Activated B cell treated with CpG ODN at 0.5 μM for 24 hours (primary cell): ENCODE data around the gene UBE2E1. TPM values are rescaled to one million over a fixed set of nuclear protein-coding genes. Genes with fewer than 3 reads are reported as not detected.

Experiments used
- ATAC-seq: fragments of 200-7000 bp; cut with Tn5 transposase; one replicate; pipeline ENCODE4 v1.10.0; 2021; ENCODE audit warnings: low read depth, mild to moderate bottlenecking, moderate library complexity
- CTCF ChIA-PET: fragments of 350-600 bp; sonication (Branson Sonifier 250); formaldehyde crosslinking; loops from one replicate; lab custom pipeline; 2021; ENCODE audit warnings: antibody characterized with exemption; lab: Charles Lee
- POLR2A ChIA-PET: fragments of 350-600 bp; sonication (Branson Sonifier 250); formaldehyde crosslinking; loops from one replicate; lab custom pipeline; 2021; ENCODE audit warnings: antibody characterized with exemption; lab: Charles Lee
- DNase-seq: peaks from one replicate; pipeline ENCODE4 v3.0.0; 2022
- H3K27ac Mint-ChIP-seq: one replicate; pipeline ENCODE4 v1.8.0; 2020; ENCODE audit warnings: mixed read lengths
- H3K27me3 Mint-ChIP-seq: one replicate; pipeline ENCODE4 v1.8.0; 2021; ENCODE audit warnings: mixed read lengths
- H3K36me3 Mint-ChIP-seq: one replicate; pipeline ENCODE4 v1.8.0; 2021; ENCODE audit warnings: low read depth, mixed read lengths
- H3K4me1 Mint-ChIP-seq: one replicate; pipeline ENCODE4 v1.8.0; 2021; ENCODE audit warnings: mixed read lengths
- H3K4me3 Mint-ChIP-seq: one replicate; pipeline ENCODE4 v1.8.0; 2020; ENCODE audit warnings: mild to moderate bottlenecking, mixed read lengths
- H3K9me3 Mint-ChIP-seq: one replicate; pipeline ENCODE4 v1.8.0; 2020; ENCODE audit warnings: mixed read lengths
- CTCF ChIP-seq: fragments of 200-600 bp; IDR thresholded peaks from one replicate; pipeline ENCODE4 v1.8.0; 2022; ENCODE audit warnings: antibody characterized with exemption, mild to moderate bottlenecking
- intact Hi-C: fragments of 100-400 bp; cut with micrococcal nuclease; formaldehyde crosslinking; loops from one replicate; pipeline ENCODE4 v1.15.1; 2024
- total RNA-seq: library from RNA; stranded (reverse); gene quantifications from 2 replicates; pipeline ENCODE4 v1.2.3, GENCODE V29; 2022

UBE2E1 gene
- total RNA-seq, 1 donor from 2014 or later = 85.2 TPM

DNA sequence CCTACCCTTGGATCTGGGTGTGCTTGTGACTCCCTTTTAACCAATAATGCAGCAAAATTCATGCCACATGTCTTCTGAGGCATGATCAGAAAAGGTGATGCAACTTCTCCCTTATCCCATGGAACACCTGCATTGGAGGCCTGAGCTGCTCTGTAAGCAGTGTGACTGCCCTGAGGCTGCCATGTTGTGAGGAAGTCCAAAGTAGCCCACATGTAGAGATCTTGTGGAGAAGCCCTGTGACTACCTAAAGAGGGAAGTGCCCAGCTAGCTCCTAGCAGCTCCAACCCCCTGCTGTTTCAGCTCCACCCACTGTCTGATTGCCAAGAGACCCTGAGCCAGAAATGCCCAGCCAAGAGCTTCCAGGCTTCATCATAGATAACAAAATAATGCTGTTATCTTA lies 132.9 kb downstream of the UBE2E1 start:
- CTCF ChIA-PET = no interaction called here
- Mint-ChIP-seq H3K27me3 (peaks cover 8% of the 10 kb centered on the region), H3K4me1 (no peaks in the 10 kb centered on the region), H3K27ac (no peak overlapping the region), H3K4me3 (no peak overlapping the region), H3K36me3 (no peaks in the 10 kb centered on the region), H3K9me3 (no peaks in the 10 kb centered on the region)
- DNase-seq = no peak
- TF ChIP-seq CTCF = no peak
- intact Hi-C loops = no loop called here
- POLR2A ChIA-PET = no interaction called here
- ATAC-seq = no peak

DNA sequence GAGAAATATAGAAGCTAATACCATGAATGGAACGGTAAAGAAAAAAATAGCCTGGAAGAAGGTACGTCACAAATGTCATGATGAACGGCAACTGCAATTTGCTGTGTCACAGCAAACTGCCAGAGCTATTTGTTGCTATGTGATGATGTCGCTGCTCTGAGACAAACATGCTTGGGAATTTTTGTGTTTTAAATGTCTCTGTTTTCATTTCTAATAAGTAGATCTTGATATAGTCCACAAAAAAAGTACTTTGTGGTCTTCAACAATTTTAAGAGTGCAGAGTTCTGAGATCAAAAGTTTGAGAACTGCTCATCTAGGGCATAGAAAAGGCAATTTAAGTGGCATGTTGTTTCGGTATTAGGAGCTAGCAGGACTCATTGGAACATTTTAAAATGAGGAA lies 135.0 kb downstream of the UBE2E1 start:
- no peak overlapping the region for H3K4me3 Mint-ChIP-seq
- CTCF ChIA-PET = interaction anchor here (1.0 kb wide), 1 partner anchor 17 kb away, joined by 4 read pairs; no protein-coding TSS in a partner anchor
- no peak overlapping the region for H3K27ac Mint-ChIP-seq

More for the DNA sequence above, 135.0 kb downstream of the UBE2E1 start:
- Mint-ChIP-seq H3K4me1 (peaks cover 8% of the 10 kb centered on the region), H3K36me3 (no peaks in the 10 kb centered on the region), H3K27me3 (peaks cover 8% of the 10 kb centered on the region), H3K9me3 (no peaks in the 10 kb centered on the region)
- ATAC-seq = no peak
- intact Hi-C loops = loop anchor here (10.0 kb wide), 1 partner anchor 1724 kb away; the partner anchor contains the start of gene TOP2B
- no peak for DNase-seq
- POLR2A ChIA-PET = interaction anchor here (2.9 kb wide), 1 partner anchor 24 kb away, joined by 8 read pairs; the partner anchor contains the start of genes NKIRAS1 and RPL15
- TF ChIP-seq CTCF = no peak

Other genes with a start within 250 kb of the UBE2E1 start
- gene NKIRAS1, start 111.0 kb downstream of the UBE2E1 start, total RNA-seq = 3.4 and 4.8 TPM in 2 replicates
- 2,710 and 2,947 TPM in 2 replicates for gene RPL15, start 111.2 kb downstream of the UBE2E1 start, total RNA-seq
- 20.6 and 25.0 TPM in 2 replicates for gene NR1D2, start 139.3 kb downstream of the UBE2E1 start, total RNA-seq